Stimulated activated naive CD4-positive, alpha-beta T cell treated with Interleukin-2 at 50 U/mL for 16 hours (primary cell): ENCODE measurements around the gene ART1.
"Not testable (repeated sequence)": the region's sequence is repeated elsewhere in the genome, so short reads cannot be mapped to it uniquely, and the experiment has no call there.

ENCODE experiments used
- DNase-seq: peaks from one replicate; lab custom pipeline; 2025; lab: John Stamatoyannopoulos, UW

Gene ART1

DNA sequence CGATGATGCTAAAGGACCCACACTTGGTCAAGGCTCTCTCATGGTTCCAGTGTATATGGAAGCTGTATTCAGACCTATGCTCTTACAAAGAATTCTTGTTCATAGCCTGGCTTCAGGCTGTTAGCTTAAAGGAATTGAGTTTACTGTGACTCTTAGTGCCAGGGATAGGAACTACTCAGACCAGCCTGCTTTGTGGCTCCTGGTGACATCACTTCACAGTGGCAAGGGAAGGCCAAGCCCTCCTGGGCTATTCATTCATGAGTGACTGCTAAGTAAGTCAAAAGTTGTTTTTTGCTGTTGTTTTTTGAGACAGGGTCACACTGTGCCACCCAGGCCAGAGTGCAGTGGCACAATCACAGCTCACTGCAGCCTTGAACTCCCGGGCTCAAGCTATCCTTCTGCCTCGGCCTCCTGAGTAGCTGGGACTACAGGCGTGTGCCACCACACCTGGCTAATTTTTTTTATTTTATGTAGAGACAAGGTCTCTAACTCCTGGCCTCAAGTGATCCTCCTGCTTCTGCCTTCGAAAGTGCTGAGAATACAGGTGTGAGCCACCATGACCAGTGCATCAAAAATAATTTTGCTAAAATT, 12.8 kb upstream of the ART1 start:
- DNase-seq: no peak

DNA sequence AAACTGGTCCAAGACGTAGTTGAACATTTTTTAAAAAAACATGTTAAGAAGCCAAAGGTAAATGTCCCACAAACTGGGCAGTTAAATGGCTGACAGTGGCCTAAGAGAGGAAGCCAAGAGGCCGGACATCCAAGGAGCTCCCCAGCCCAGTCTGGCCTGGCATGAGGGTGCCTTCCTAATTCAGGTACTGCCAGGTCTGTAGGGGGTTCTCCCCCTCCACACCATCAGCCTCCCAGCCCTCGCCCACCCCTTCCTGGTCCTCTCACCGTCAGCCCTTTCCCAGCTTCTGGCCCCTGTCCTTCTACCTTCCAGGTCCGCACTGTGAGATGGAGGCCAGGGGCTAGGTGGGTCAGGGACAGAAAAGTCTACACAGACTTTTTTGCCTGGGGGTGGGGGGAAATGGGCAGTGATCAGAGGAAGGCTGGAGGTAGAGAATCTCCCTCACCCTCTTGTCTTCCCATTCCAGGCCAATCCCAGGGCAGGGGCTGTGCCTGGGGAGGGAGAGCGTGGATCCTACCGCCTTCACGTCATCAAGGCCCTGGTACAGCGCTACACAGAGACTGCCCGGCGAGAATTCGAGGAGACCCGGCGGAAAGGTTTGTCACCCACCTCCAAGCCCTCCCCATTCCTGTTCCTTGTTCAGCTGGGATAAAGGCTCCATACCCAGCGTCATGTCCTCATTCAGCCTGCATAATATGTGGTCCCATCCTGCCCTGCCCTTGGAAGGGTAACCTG, 9.1 kb upstream of the ART1 start:
- no peak for DNase-seq

DNA sequence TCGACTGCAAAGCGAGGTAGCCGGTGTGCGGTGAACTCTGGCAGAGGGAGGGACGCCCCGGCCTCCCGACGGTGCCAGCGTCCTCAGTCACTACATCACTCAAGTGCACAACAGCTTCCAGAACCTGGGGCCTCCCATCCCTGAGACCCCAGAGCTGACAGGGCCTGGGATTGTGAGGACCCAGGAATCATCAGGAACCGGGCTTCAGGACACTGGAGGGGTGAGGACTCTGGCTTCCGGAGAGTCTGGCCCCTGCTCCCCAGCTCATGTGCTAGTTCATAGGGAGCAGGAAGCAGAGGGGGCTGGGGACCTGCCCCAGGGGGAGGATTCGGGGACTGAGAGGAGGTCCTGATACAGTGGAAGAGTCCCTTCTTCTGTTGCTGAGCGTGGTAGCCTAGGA, 7.7 kb upstream of the ART1 start:
- no peak for DNase-seq

DNA sequence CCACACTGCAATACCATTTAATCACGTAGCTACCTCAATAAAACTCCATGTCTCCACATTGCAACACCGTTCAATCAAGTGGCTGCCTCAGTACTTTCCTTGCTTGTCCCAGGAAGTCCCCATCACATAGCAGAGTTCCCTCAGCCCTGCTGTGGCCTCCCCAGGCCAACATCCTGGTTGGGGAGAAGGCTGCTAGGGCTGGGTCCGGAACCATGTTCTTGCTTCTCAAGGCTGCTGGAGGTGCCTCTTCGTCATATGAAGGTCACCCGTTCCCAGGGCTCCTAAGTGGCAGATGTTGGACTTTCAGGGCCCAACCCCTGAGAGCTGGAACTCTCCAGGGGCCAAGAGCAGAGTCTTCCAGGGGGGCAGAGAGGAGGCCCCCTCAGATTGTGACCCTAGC, 6.4 kb upstream of the ART1 start:
- DNase-seq: no peak

DNA sequence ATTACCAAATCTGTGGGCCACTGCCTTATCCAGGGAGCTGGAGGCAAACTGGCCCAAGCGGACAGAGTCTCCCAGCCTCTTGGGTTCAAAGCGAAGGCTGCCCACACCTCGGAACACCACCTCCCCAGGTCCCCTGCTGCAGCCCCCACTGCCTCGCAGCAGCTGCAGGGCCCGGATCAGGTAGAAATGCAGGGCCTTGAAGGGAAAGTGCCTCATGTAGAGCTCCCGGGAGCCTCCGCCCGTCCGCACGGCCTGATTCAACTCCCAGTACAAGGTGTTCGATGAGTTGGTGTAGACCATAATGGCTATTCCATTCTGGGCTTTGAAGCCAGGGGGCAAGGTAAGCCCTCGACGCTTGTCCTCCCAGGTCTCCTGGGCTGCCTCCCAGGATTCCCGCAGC, 5.1 kb upstream of the ART1 start:
- DNase-seq: no peak

DNA sequence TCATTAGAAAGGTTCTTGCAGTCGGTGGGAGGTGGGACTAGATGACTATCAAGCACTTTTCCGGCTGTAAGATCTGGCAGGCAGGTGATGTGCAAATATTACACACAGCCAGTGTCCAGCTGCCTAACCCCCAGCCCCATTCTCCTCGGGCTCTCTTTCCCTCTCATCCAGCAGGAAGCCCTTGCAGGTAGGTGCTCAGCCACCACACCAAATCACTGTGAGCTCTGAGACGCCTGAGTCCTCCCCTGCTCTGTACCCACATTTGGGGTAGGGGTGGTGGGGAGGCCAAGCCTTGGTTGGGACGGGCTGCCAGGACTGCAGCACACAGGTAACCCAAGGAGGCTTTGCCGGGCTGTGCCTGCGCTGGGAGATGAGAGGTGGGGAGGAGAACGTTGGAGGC, 3.7 kb upstream of the ART1 start:
- no peak for DNase-seq

DNA sequence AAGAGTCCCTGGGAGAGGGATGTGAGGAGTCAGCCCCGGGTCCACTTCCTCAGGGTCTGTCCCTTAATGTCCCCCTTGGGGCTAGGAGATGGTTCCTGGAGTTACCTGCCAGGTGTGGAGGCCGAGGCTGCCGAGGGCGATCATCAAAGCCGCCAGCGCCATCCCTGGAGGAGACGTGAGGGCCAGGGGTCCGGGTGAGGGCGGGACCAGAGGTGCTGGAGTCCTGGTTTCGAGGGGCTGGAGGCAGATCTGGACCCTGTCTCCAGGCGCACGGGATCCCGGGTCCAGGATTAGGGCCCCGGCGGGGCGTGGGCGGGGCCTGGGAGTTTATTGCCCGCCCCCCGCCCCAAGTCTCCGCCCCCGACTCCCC, 3.2 kb upstream of the ART1 start, which contains the start of gene ART5:
Gene ART5 (minus strand): TSS at position 292 of the 370 bp plus-strand sequence. CDS start 130 bp downstream, at position 162.
- no peak for DNase-seq

DNA sequence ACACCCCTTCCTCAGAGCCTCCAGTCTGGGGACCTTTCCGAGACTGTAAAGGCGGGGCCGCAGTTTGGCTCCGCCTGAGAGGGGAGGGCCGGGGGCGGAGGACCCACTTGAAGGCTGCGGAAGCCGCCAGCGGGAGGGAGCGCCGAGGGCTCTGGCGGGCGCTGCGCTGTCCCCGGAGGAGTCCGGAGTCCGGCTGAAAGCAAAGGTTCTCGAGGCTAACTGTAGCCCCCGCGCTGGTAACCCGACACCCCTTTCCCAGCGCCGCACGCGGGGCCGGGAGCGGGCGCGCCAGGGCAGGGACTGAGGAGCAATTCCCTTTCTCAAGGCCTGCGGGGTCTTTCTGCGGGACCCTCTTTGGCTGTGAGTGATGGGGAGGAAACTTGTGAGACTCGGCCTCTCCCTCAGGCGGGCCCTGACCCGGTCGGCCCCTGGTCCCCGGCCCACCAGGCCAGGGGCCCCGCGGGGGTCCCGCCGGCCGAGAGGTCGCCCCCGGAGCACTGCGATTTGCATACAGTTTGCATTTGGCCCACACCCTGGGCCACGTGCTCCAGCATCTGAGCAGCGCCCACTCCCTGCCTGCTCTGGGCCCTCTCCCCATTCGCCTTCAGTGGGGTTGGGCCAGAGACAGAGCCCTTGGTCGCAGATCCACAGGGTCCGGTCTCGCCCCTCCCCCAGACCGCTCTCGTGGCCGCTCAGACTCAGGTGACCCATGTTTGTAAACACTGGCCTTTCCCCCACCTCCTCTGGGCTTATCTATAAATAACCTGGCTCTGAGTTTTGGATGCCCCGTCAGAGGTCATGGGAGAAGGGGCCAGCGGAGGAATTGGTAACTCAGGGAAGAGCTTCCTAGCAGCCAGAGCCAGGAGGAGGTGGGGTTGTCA, 2.6 kb upstream of the ART1 start:
- DNase-seq: peak; percentile 66

DNA sequence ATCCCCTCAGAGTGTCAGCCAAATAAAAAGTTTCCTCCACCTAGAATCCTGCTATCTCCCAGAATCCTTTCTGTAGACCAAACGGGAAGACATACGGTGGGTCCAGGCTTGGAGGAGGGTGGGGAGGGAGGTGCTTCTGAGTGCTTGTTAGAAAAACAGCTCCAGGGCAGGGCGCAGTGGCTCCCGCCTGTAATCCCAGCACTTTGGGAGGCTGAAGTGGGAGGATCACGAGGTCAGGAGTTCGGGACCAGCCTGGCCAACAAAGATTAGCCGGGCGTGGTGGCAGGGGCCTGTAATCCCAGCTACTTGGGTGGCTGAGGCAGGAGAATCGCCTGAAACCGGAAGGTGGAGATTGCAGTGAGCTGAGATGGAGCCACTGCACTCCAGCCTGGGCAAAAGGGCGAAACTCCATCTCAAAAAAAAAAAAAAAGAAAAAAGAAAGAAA, 1.8 kb upstream of the ART1 start:
- DNase-seq: not testable (repeated sequence)

DNA sequence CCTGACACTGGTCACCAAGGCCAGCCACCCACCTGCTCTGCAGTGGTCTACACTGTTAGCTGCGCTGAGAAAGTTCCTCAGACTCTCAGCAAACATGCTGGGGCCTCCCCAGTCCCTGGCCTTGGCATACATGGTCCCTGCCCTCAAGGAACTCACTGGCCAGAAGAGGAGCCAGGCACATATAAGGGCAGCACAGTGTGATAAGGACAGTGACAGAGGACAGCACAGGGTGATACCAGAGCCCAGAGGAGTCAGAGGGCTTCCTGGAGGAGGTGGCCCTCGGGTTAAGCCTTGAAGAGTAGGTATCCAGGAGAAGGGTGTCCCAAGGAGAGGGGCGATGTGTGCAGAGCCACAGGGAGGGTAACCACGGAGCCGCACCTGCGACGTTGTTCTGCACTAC, 624 bp downstream of the ART1 start:
- DNase-seq: no peak

DNA sequence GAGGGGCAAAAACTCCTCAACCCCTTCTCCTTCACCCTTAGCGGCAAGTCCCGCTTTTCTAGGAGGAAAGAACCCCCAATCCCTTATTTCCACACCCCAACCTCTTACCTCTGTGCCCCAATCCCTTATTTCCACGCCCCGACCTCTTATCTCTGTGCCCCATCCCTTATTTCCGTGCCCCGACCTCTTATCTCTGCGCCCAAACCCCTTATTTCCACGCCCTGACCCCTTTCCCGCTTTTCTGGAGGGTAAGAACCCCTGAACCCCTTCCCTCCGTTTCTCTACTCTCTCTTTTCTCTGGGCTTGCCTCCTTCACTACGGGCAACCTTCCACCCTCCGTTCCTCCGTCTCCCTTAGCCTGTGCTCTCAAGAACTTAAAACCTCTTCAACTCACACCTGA, 3.9 kb downstream of the ART1 start:
- DNase-seq: not testable (repeated sequence)

DNA sequence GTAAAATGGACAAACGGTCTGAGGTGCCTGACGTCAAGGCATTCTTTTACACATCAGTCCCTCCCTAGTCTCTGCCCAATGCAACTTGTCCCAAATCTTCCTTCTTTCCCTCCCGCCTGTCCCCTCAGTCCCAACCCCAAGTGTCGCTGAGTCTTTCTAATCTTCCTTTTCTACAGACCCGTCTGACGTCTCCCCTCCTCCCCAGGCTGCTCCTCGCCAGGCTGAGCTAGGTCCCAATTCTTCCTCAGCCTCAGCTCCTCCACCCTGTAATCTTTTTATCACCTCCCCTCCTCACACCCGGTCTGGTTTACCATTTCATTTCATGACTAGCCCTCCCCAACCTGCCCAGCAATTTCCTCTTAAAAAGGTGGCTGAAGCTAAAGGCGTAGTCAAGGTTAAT, 4.4 kb downstream of the ART1 start:
- not testable (repeated sequence) for DNase-seq

DNA sequence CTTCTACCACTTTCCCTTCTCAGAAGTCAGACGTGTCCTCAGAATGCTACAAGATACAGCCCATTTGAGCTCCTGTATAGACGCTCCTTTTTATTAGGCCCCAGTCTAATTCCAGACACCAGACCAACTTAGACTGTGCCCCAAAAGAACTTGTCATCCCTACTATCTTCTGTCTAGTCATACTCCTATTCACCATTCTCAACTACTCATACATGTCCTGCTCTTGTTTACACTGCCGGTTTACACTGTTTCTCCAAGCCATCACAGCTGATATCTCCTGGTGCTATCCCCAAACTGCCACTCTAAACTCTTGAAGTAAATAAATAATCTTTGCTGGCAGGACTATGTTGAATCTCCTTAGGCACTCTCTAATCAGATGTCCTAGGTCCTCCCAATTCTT, 7.6 kb downstream of the ART1 start:
- DNase-seq: not testable (repeated sequence)

DNA sequence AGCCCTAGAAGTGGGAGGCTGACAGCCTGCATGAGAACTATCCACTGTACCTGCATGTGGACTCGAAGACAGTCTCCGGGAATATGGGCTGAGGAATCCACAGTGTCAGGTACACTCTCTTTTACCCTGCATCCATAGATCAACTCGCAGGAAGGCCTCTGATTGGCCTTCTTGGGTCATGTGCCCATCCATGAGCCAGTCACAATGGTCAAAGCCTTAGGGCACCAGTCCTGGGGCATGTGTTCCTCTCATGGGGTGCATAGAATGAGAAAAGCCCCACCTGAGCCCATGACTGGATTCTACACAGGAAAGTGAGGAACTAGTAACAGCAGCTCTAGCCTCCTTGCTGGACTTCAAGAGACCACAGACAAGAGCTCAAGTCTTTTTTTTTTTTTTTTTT, 10.6 kb downstream of the ART1 start:
- no peak for DNase-seq

DNA sequence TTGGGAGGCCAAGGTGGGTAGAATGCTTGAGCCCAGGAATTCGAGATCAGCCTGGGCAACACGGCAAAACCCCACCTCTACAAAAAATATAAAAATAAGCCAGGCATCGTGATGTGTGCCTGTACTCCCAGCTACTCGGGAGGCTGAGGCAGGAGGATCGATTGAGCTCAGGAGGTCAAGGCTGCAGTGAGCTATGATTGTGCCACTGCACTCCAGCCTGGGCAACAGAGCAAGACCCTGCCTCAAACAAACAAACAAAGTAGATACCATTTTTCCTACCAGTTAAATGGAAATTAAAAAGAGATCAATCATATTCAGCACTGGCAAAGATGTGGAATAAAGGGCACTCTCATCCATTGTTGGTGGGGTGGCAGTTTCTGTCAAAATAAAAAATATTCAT, 12.4 kb downstream of the ART1 start:
- DNase-seq: not testable (repeated sequence)

DNA sequence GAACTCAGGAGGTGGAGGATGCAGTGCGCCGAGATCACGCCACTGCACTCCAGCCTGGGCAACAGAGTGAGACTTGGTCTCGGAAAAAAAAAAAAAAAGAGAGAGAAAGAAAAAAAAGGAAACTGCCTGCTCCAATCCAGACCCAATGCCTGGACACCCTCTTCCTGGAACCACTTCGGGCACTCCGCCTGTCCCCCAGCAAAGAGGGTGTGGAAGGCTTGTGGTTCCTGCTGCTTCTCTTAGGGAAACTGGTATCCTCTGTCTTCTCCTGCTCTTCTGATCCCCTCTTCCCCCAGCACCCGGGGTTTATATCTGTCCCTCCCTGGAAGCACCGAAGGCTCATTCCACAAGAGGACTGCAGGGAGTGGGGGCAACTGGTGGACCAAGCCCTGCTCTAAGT, 13.3 kb downstream of the ART1 start:
- DNase-seq: no peak

DNA sequence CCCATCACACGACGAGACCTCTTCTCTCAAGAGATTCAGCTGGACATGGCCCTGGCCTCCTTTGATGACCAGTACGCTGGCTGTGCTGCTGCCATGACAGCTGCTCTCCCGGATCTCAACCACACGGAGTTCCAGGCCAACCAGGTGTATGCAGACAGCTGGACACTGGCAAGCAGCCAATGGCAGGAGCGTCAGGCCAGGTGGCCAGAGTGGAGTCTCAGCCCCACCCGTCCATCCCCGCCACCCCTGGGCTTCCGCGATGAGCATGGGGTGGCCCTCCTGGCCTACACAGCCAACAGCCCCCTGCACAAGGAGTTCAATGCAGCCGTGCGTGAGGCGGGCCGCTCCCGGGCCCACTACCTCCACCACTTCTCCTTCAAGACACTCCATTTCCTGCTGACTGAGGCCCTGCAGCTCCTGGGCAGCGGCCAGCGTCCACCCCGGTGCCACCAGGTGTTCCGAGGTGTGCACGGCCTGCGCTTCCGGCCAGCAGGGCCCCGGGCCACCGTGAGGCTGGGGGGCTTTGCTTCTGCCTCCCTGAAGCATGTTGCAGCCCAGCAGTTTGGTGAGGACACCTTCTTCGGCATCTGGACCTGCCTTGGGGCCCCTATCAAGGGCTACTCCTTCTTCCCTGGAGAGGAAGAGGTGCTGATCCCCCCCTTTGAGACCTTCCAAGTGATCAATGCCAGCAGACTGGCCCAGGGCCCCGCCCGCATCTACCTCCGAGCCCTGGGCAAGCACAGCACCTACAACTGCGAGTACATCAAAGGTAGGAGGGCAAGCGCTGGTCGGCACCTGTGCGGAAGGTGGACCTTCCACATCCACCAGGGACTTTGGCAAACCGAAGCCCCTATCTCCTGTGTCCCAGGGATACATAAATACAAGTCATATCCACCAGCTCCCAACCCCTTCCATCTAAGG, 14.9 kb downstream of the ART1 start:
- DNase-seq: no peak

DNA sequence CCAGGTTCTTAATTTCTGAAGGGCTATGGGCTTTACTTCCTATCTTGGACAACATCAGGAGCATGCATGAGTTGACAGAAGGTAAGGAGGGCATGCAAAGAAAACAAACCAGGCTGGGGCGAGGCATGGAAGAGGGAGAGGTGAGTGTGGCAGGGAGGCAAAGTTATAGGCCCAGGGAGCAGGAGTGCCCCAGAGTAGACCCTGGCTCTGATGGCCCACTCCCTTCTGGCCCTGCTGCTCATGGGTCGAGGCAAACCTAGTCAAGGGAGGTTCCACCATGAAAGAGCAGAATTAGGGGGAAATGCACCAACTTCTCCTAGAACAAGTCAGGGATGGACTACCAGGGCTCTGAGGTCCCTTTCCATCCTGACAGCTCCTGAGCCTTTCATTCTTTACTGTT, 16.0 kb downstream of the ART1 start:
- no peak for DNase-seq

DNA sequence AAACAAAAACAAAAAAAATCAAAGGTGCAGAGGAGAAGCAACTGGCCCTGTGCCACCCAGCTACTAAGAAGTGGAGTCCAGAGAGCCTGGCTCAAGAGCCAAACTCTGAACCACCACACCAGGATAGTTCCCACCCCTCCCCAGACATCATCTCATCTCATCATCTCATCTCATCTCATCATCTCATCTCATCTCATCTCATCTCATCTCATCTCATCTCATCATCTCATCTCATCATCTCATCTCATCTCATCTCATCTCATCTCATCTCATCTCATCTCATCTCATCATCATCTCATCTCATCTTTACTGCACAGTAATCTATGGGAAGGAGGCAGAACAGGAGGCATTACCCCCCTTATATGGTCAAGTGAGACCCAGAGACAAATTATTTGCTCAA, 17.9 kb downstream of the ART1 start:
- DNase-seq: no peak

DNA sequence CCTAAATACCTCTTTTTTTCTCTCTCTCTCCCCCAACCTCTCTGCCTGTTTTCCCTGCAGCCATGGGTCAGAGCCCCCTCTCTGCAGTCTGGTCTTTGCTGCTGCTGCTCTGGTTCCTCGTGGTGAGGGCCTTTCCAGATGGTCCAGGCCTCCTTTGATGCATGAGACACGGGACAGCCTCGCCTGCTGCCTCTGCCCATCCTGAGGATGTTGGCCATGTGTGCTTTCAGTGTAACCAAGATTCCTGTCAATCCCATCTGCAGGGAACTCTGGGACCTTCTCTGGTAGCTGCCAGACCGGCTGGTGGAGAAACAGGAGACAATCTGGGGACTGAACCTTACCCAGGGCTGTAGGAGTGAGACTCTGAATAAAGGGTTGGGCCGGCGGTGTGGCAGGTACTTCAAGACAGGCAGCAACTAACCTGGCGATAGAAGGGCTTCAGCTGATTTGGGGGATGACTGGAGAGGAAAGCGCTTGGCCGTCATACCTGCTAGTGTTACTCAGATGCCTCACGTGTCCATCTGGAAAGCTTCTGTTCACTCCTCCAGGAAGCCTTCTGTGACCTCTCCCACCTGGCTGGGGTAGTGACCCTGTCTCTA, 19.2 kb downstream of the ART1 start:
- no peak for DNase-seq

DNA sequence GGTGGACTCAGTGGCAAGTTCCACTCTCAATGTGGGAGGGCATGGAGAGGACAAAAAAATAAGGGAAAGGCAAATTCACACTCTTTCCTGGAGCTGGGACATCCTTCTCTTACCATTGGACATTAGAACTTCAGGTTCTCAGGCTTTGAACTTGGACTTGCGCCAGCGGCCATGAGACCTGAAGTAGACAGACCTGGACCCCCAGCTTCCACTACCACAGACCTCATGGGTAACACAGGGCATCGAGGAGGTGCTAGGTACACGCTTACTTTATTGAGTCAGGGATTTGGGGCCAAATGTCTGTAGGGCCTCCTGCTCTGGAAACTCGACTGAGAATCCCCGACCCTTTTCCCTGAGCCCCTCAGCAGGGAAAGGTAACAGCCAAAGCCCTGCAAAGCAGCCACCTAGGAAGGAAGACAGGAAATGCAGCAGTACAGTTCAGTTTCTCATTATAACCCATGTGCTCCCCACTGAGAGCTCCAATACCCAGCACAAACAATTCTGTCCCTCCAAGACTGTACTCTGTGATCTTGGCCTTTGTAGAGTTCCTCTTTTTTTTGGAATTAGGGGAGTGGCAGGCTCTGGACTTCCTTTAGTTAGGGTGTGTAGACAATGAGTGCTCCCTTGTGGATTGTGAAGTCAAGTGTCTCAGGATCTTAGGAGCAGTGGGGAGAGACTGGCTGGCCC, 20.6 kb downstream of the ART1 start:
- no peak for DNase-seq
